Glutamatergic neuron (in vitro differentiated cells): Measurements from ENCODE around the gene ATP1A2. TPM values are rescaled to one million over a fixed set of nuclear protein-coding genes. Genes with fewer than 3 reads are reported as not detected.

Source experiments
- DNase-seq: peaks from one replicate; pipeline ENCODE4 v3.0.0; 2022
- H3K27ac Mint-ChIP-seq: one replicate; pipeline ENCODE4 v1.8.0; 2020; ENCODE audit warnings: mild to moderate bottlenecking, mixed read lengths, inconsistent platforms; ENCODE audit not compliant: unreplicated experiment
- H3K27me3 Mint-ChIP-seq: one replicate; pipeline ENCODE4 v1.8.0; 2020; ENCODE audit warnings: mild to moderate bottlenecking, moderate library complexity, mixed read lengths, inconsistent platforms; ENCODE audit not compliant: unreplicated experiment
- H3K36me3 Mint-ChIP-seq: one replicate; pipeline ENCODE4 v1.8.0; 2020; ENCODE audit warnings: mild to moderate bottlenecking, mixed read lengths, inconsistent platforms; ENCODE audit not compliant: unreplicated experiment
- H3K4me1 Mint-ChIP-seq: one replicate; pipeline ENCODE4 v1.8.0; 2020; ENCODE audit warnings: mild to moderate bottlenecking, low read depth, mixed read lengths, inconsistent platforms; ENCODE audit not compliant: unreplicated experiment
- H3K4me3 Mint-ChIP-seq: one replicate; pipeline ENCODE4 v1.8.0; 2020; ENCODE audit warnings: mild to moderate bottlenecking, mixed read lengths, inconsistent platforms; ENCODE audit not compliant: unreplicated experiment
- H3K9me3 Mint-ChIP-seq: one replicate; pipeline ENCODE4 v1.8.0; 2020; ENCODE audit warnings: mild to moderate bottlenecking, moderate library complexity, mixed read lengths, inconsistent platforms; ENCODE audit not compliant: unreplicated experiment
- total RNA-seq: library from RNA; stranded (reverse); fragmentation: NEBNext Ultra II Directional; extraction: Animal tissue kit (Norgen Biotek cat#: 25700); gene quantifications from one replicate; pipeline ENCODE4 v1.2.1, GENCODE V29; 2021; ENCODE audit not compliant: unreplicated experiment
- TF ChIP-seq, protein P1 (sequence below): fragments of 200-600 bp; sonication (generic); IDR thresholded peaks from one replicate; pipeline ENCODE4 v1.5.0; 2021; ENCODE audit not compliant: partially characterized antibody, unreplicated experiment

ATP1A2 gene
- total RNA-seq, 1 donor from 2014 or later, result not detected

GRCh38 chr1:160159846-160160245 lies 44.3 kb downstream of the ATP1A2 start:
- TF ChIP-seq, protein P1, sequence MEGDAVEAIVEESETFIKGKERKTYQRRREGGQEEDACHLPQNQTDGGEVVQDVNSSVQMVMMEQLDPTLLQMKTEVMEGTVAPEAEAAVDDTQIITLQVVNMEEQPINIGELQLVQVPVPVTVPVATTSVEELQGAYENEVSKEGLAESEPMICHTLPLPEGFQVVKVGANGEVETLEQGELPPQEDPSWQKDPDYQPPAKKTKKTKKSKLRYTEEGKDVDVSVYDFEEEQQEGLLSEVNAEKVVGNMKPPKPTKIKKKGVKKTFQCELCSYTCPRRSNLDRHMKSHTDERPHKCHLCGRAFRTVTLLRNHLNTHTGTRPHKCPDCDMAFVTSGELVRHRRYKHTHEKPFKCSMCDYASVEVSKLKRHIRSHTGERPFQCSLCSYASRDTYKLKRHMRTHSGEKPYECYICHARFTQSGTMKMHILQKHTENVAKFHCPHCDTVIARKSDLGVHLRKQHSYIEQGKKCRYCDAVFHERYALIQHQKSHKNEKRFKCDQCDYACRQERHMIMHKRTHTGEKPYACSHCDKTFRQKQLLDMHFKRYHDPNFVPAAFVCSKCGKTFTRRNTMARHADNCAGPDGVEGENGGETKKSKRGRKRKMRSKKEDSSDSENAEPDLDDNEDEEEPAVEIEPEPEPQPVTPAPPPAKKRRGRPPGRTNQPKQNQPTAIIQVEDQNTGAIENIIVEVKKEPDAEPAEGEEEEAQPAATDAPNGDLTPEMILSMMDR, result no peak
- Mint-ChIP-seq H3K27me3 (no peaks in the 10 kb centered on the region), H3K36me3 (no peaks in the 10 kb centered on the region), H3K27ac (no peak overlapping the region), H3K4me1 (no peaks in the 10 kb centered on the region), H3K4me3 (no peak overlapping the region), H3K9me3 (peaks cover 4% of the 10 kb centered on the region)
- DNase-seq, result no peak

GRCh38 chr1:160161965-160162705 lies 46.6 kb downstream of the ATP1A2 start:
- peak; percentile 34 for DNase-seq
- TF ChIP-seq, protein P1, result no peak
- Mint-ChIP-seq H3K36me3 (no peaks in the 10 kb centered on the region), H3K27ac (no peak overlapping the region), H3K4me3 (no peak overlapping the region), H3K4me1 (no peaks in the 10 kb centered on the region), H3K9me3 (peaks cover 2% of the 10 kb centered on the region), H3K27me3 (peaks cover 2% of the 10 kb centered on the region)

DNA sequence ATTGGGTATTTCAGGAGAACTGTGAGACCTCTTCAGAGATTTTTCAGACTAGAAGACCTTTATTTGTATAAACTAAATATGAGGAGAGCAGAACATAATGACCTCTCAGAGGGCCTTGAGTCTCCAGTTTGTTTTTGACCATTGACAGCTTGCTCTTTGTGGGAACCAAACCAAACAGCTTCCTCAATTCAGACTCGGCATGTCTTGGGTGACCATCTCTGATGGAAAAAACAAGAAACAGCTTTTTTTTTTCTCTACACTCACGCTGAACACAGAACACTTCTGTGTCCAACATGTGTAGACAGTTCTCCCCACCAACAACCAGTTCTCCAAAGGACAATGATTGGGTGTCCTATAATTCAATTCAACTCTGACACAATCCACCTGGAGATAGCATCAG lies 47.4 kb downstream of the ATP1A2 start:
- H3K4me1 Mint-ChIP-seq, result no peaks in the 10 kb centered on the region
- DNase-seq, result no peak
- peaks cover 2% of the 10 kb centered on the region for H3K27me3 Mint-ChIP-seq
- no peak overlapping the region for H3K27ac Mint-ChIP-seq
- H3K36me3 Mint-ChIP-seq, result no peaks in the 10 kb centered on the region
- H3K9me3 Mint-ChIP-seq, result peaks cover 2% of the 10 kb centered on the region
- no peak overlapping the region for H3K4me3 Mint-ChIP-seq
- TF ChIP-seq, protein P1, result no peak

DNA sequence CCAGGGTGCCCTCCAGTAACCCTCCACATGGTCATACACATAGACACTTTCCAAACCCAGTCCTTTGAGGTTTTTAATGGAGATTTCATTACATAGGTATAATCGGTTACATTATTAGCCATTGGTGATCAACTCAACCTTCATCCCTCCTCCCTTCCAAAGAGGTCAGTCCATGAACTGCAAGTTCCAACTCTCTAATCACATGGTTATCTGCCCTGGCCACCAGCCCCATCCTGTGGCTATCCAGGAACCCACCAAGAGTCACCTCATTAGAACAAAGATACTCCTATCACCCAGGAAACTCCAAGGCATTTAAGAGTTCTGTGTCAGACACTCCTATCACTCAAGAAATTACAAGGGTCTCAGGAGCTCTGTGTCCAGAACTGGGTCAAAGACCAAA lies 48.1 kb downstream of the ATP1A2 start:
- no peak for DNase-seq
- Mint-ChIP-seq H3K27ac (no peak overlapping the region), H3K36me3 (no peaks in the 10 kb centered on the region), H3K9me3 (peaks cover 2% of the 10 kb centered on the region), H3K27me3 (peaks cover 2% of the 10 kb centered on the region), H3K4me1 (no peaks in the 10 kb centered on the region), H3K4me3 (no peak overlapping the region)
- TF ChIP-seq, protein P1, result no peak

DNA sequence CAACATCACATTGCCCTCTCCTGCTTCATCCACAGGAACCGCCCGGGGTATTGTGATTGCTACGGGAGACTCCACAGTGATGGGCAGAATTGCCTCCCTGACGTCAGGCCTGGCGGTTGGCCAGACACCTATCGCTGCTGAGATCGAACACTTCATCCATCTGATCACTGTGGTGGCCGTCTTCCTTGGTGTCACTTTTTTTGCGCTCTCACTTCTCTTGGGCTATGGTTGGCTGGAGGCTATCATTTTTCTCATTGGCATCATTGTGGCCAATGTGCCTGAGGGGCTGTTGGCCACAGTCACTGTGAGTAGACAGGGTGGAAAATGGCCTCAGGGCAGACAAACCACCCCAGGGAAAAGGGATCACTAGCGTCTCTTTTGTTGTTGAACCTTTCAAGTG lies 48.6 kb downstream of the ATP1A2 start:
- H3K4me1 Mint-ChIP-seq, result peaks cover 3% of the 10 kb centered on the region
- TF ChIP-seq, protein P1, result no peak
- H3K36me3 Mint-ChIP-seq, result no peaks in the 10 kb centered on the region
- no peak overlapping the region for H3K27ac Mint-ChIP-seq
- peaks cover 2% of the 10 kb centered on the region for H3K27me3 Mint-ChIP-seq
- DNase-seq, result no peak
- peaks cover 2% of the 10 kb centered on the region for H3K9me3 Mint-ChIP-seq
- H3K4me3 Mint-ChIP-seq, result no peak overlapping the region
